GM19193 (cell line): ENCODE results near the gene CDCA3.

Experiments used
- POLR2A ChIP-seq: IDR thresholded peaks from 4 replicates; pipeline ENCODE4 v1.6.1; 2011; ENCODE audit not compliant: insufficient read depth, insufficient read length; ENCODE audit errors: extremely low read depth

Gene CDCA3

GRCh38 chr12:6851153-6851920, at the start of gene CDCA3:
TSS of gene CDCA3 (minus strand) at chr12:6851286. CDS start at chr12:6850952, 334 bp downstream.
- TF ChIP-seq POLR2A: peak; percentile 89

GRCh38 chr12:6899837-6900519, 48.9 kb upstream of the CDCA3 start:
- TF ChIP-seq POLR2A: no peak

- no peak for TF ChIP-seq POLR2A
These were observed 48.3 kb upstream of the CDCA3 start for GRCh38 chr12:6899427-6899826.

- no peak for TF ChIP-seq POLR2A
These were observed 45.9 kb upstream of the CDCA3 start for GRCh38 chr12:6896846-6897435.

- no peak for TF ChIP-seq POLR2A
These were observed 43.2 kb upstream of the CDCA3 start for GRCh38 chr12:6894321-6894720.

GRCh38 chr12:6891646-6892001, 40.5 kb upstream of the CDCA3 start:
- no peak for TF ChIP-seq POLR2A

GRCh38 chr12:6890789-6891645, 39.9 kb upstream of the CDCA3 start:
- peak; percentile 87 for TF ChIP-seq POLR2A

GRCh38 chr12:6888360-6888759, 37.3 kb upstream of the CDCA3 start:
- TF ChIP-seq POLR2A: no peak

- TF ChIP-seq POLR2A: no peak
These were observed 36.4 kb upstream of the CDCA3 start for GRCh38 chr12:6887460-6887859.

GRCh38 chr12:6884539-6884938, 33.5 kb upstream of the CDCA3 start:
- TF ChIP-seq POLR2A: no peak

GRCh38 chr12:6883683-6884082, 32.6 kb upstream of the CDCA3 start:
- TF ChIP-seq POLR2A: no peak

GRCh38 chr12:6883252-6883651, 32.2 kb upstream of the CDCA3 start:
- no peak for TF ChIP-seq POLR2A

GRCh38 chr12:6873094-6874014, 22.3 kb upstream of the CDCA3 start, which contains the start of gene SPSB2:
TSS of gene SPSB2 (minus strand) at chr12:6873303. CDS start at chr12:6872901, 402 bp downstream.
- peak; percentile 74 for TF ChIP-seq POLR2A
